ENCODE measurements around the gene MYH14. TPM values are rescaled to one million over a fixed set of nuclear protein-coding genes. Genes with fewer than 3 reads are reported as not detected.

The MYH14 gene
- total and polyA plus RNA-seq, 2 donors (not counting 1 experiment from before 2014, with no cell fraction given), result not detected

DNA sequence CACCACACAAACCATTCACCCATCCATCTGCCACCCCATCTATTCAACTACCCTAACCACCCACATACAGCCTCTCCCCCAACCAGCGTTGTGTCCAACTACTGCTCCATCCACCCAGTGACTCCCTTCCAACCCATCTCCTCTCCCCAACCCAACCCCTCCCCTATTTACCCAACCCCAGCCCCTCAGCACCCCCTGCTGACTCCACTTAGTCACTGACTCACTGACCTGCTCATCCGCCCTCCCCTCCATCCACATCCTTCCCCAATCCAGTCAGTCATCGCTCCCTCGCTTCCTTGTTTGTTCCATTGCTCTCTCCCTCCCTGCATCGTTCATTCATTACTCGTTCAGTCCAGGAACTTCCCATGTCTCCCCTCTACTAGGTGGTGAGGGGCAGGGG is 86.6 kb downstream of the MYH14 start:
- DNase-seq (ENCODE audit: low read depth in 2 of 2), result no peak
- TF ChIP-seq EZH2 (IDR thresholded peaks at IDR 0.05; ENCODE audit: low read length, missing control alignments), result no peak
- TF ChIP-seq, protein P1, sequence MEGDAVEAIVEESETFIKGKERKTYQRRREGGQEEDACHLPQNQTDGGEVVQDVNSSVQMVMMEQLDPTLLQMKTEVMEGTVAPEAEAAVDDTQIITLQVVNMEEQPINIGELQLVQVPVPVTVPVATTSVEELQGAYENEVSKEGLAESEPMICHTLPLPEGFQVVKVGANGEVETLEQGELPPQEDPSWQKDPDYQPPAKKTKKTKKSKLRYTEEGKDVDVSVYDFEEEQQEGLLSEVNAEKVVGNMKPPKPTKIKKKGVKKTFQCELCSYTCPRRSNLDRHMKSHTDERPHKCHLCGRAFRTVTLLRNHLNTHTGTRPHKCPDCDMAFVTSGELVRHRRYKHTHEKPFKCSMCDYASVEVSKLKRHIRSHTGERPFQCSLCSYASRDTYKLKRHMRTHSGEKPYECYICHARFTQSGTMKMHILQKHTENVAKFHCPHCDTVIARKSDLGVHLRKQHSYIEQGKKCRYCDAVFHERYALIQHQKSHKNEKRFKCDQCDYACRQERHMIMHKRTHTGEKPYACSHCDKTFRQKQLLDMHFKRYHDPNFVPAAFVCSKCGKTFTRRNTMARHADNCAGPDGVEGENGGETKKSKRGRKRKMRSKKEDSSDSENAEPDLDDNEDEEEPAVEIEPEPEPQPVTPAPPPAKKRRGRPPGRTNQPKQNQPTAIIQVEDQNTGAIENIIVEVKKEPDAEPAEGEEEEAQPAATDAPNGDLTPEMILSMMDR (conservative IDR thresholded peaks at IDR 0.05 in 1 of 2, IDR thresholded peaks at IDR 0.05 in 1 of 2; ENCODE audit: low read depth in 1 of 2, low read length in 2 of 2), result no peak
- H3K27ac ChIP-seq (ENCODE audit: insufficient read depth, low read length), result no peak overlapping the region
- H2AFZ ChIP-seq (ENCODE audit: low read length), result no peak overlapping the region
- H3K79me2 ChIP-seq (ENCODE audit: control insufficient read depth, insufficient read depth, low read length), result no peaks in the 10 kb centered on the region
- H3K9ac ChIP-seq (ENCODE audit: insufficient read depth, low read length), result no peak overlapping the region
- no peaks in the 10 kb centered on the region for H3K36me3 ChIP-seq (ENCODE audit: control insufficient read depth, insufficient read depth, low read length)
- no peak overlapping the region for H3K4me2 ChIP-seq (ENCODE audit: extremely low read depth, insufficient read depth, low read length)
- H3K4me1 ChIP-seq (ENCODE audit: control insufficient read depth, extremely low read depth, insufficient read depth, low read length), result no peaks in the 10 kb centered on the region
- H3K27me3 ChIP-seq (ENCODE audit: control insufficient read depth, insufficient read depth, low read length), result no peaks in the 10 kb centered on the region
- no peaks in the 10 kb centered on the region for H3K9me3 ChIP-seq (ENCODE audit: control insufficient read depth, insufficient read depth, low read depth, low read length)
- H3K4me3 ChIP-seq (replicated peaks in 1 of 4; ENCODE audit: control extremely low read depth in 1 of 4, insufficient read depth in 1 of 4, low read depth in 3 of 4, low read length in 4 of 4), result no peak overlapping the region
- no peaks in the 10 kb centered on the region for H4K20me1 ChIP-seq (ENCODE audit: control insufficient read depth, extremely low read depth, insufficient read depth, low read length)

- Histone ChIP-seq H3K4me3 (replicated peaks in 1 of 4; ENCODE audit: control extremely low read depth in 1 of 4, insufficient read depth in 1 of 4, low read depth in 3 of 4, low read length in 4 of 4) (no peak overlapping the region), H2AFZ (ENCODE audit: low read length) (no peak overlapping the region), H3K36me3 (ENCODE audit: control insufficient read depth, insufficient read depth, low read length) (no peaks in the 10 kb centered on the region), H3K9me3 (ENCODE audit: control insufficient read depth, insufficient read depth, low read depth, low read length) (no peaks in the 10 kb centered on the region), H3K27me3 (ENCODE audit: control insufficient read depth, insufficient read depth, low read length) (no peaks in the 10 kb centered on the region), H3K9ac (ENCODE audit: insufficient read depth, low read length) (no peak overlapping the region), H3K4me2 (ENCODE audit: extremely low read depth, insufficient read depth, low read length) (no peak overlapping the region), H3K4me1 (ENCODE audit: control insufficient read depth, extremely low read depth, insufficient read depth, low read length) (no peaks in the 10 kb centered on the region), H3K79me2 (ENCODE audit: control insufficient read depth, insufficient read depth, low read length) (no peaks in the 10 kb centered on the region), H3K27ac (ENCODE audit: insufficient read depth, low read length) (no peak overlapping the region), H4K20me1 (ENCODE audit: control insufficient read depth, extremely low read depth, insufficient read depth, low read length) (no peaks in the 10 kb centered on the region)
- no peak for TF ChIP-seq EZH2 (IDR thresholded peaks at IDR 0.05; ENCODE audit: low read length, missing control alignments)
- TF ChIP-seq, protein P1 (conservative IDR thresholded peaks at IDR 0.05 in 1 of 2, IDR thresholded peaks at IDR 0.05 in 1 of 2; ENCODE audit: low read depth in 1 of 2, low read length in 2 of 2), result no peak
- DNase-seq (ENCODE audit: low read depth in 2 of 2), result no peak
These were observed 87.4 kb downstream of the MYH14 start for GRCh38 chr19:50290775-50291174.

GRCh38 chr19:50292216-50292827 is 88.9 kb downstream of the MYH14 start:
- DNase-seq (ENCODE audit: low read depth in 2 of 2), result no peak
- no peaks in the 10 kb centered on the region for H3K36me3 ChIP-seq (ENCODE audit: control insufficient read depth, insufficient read depth, low read length)
- no peak overlapping the region for H3K4me2 ChIP-seq (ENCODE audit: extremely low read depth, insufficient read depth, low read length)
- H3K79me2 ChIP-seq (ENCODE audit: control insufficient read depth, insufficient read depth, low read length), result no peaks in the 10 kb centered on the region
- no peak overlapping the region for H3K27ac ChIP-seq (ENCODE audit: insufficient read depth, low read length)
- no peak overlapping the region for H3K4me3 ChIP-seq (replicated peaks in 1 of 4; ENCODE audit: control extremely low read depth in 1 of 4, insufficient read depth in 1 of 4, low read depth in 3 of 4, low read length in 4 of 4)
- no peaks in the 10 kb centered on the region for H3K4me1 ChIP-seq (ENCODE audit: control insufficient read depth, extremely low read depth, insufficient read depth, low read length)
- H3K9ac ChIP-seq (ENCODE audit: insufficient read depth, low read length), result no peak overlapping the region
- TF ChIP-seq, protein P1 (conservative IDR thresholded peaks at IDR 0.05 in 1 of 2, IDR thresholded peaks at IDR 0.05 in 1 of 2; ENCODE audit: low read depth in 1 of 2, low read length in 2 of 2), result no peak
- H2AFZ ChIP-seq (ENCODE audit: low read length), result no peak overlapping the region
- no peaks in the 10 kb centered on the region for H4K20me1 ChIP-seq (ENCODE audit: control insufficient read depth, extremely low read depth, insufficient read depth, low read length)
- no peaks in the 10 kb centered on the region for H3K9me3 ChIP-seq (ENCODE audit: control insufficient read depth, insufficient read depth, low read depth, low read length)
- no peaks in the 10 kb centered on the region for H3K27me3 ChIP-seq (ENCODE audit: control insufficient read depth, insufficient read depth, low read length)
